Coronary artery (tissue), 2 donors: Measurements from ENCODE around the gene COL7A1.

ENCODE experiments used
- DNase-seq: peaks from one replicate; pipeline ENCODE4 v3.0.0-alpha.2; 2017; ENCODE audit warnings: low spot score
- H3K27ac ChIP-seq, 2 donors: fragments of 200-600 bp; sonication (generic); one replicate each; pipeline ENCODE4 v1.5.1; 2016 to 2019
- H3K4me3 ChIP-seq: fragments of 200-600 bp; sonication (generic); 2 replicates; pipeline ENCODE4 v1.5.1; 2016; ENCODE audit warnings: mild to moderate bottlenecking, moderate library complexity
- CTCF ChIP-seq: fragments of 200-600 bp; sonication (generic); IDR thresholded peaks from one replicate; pipeline ENCODE4 v1.5.1; 2019; ENCODE audit warnings: antibody characterized with exemption

The COL7A1 gene

GRCh38 chr3:48635222-48636021 lies 40.3 kb upstream of the COL7A1 start, which contains the start of gene SLC26A6:
Gene SLC26A6, minus strand, starts transcription at chr3:48635461. Its CDS starts 68 bp downstream, at chr3:48635393.
- peak; percentile 98 for DNase-seq
- H3K4me3 ChIP-seq, result peak within 1 kb of the TSS; percentile 100
- peak within 1 kb of the TSS; percentile 73 to 97 for H3K27ac ChIP-seq
- peak; percentile 29 for TF ChIP-seq CTCF

GRCh38 chr3:48634661-48635221 lies 39.6 kb upstream of the COL7A1 start:
- TF ChIP-seq CTCF, result no peak
- Histone ChIP-seq H3K4me3 (peak overlapping the region; percentile 100), H3K27ac (peak overlapping the region; percentile 73 to 97)
- no peak for DNase-seq

GRCh38 chr3:48633743-48634142 lies 38.6 kb upstream of the COL7A1 start:
- DNase-seq, result no peak
- peak overlapping the region in 1 of 2 donors; percentile 73 for H3K27ac ChIP-seq
- H3K4me3 ChIP-seq, result peak overlapping the region; percentile 100
- TF ChIP-seq CTCF, result no peak

DNA sequence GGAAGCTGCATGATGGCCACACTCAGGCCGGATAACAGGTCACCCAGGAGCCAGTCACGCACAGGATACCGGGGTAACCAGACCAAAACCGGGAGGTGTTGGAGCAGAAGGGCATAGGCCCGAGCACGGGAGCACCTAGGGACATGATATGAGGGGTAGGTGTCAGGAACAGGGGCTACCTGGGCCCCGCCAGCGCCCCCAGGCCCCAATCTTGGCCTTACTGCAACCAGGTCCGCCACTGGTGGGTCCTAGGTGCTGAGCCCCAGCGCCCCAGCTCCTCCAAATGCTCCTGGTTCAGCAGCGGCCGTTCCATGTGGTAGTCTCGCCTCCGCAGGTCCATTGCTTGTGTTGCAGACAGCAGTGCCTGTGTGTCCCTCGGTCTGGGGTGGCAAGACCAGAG lies 38.1 kb upstream of the COL7A1 start:
- no peak overlapping the region for H3K27ac ChIP-seq
- peak overlapping the region; percentile 100 for H3K4me3 ChIP-seq
- DNase-seq, result no peak
- TF ChIP-seq CTCF, result no peak

DNA sequence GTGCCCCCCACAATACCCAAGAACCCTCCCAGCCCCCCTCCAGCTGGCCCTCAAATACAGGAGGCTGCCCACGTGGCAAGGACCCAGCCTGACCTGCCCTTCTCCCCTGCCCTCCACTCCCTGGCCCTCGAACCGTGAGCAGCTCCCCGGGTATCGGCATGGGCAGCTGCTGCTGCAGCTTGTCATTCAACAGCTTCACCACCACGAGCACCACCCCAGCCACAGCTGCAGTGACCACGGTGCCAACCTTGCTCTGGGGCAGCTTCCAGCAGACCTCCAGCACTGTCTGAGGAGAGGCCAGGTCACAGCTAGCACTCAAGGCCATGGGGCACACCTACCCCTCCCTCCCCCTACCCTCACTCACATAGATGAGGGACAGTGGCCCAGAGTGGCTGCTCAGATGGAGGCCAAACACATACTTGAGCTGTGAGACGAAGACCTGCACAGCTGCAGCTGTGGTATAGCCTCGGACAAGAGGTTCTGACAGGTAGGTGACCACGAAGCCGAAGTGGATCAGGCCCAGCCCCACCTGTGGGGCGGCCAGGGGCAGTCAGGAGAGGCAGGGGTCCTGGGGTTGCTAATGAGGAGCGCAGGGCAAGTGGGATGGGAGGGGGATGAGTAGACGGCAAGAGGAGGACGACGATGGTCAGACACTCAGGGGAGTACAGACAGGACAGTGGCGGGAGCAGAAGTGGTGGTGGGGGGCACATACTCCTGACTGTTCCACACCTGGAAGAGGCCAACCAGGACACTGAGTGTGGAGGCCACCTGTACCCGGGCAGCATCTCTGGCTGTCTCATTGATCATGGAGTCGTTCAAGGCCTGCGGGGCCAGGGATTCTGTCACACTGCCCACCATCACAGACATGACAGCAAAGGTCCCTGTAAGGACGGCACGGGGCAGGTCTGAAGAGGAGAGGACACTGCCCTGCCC lies 36.7 kb upstream of the COL7A1 start:
- TF ChIP-seq CTCF, result no peak
- DNase-seq, result no peak
- no peak overlapping the region for H3K4me3 ChIP-seq
- H3K27ac ChIP-seq, result no peak overlapping the region

DNA sequence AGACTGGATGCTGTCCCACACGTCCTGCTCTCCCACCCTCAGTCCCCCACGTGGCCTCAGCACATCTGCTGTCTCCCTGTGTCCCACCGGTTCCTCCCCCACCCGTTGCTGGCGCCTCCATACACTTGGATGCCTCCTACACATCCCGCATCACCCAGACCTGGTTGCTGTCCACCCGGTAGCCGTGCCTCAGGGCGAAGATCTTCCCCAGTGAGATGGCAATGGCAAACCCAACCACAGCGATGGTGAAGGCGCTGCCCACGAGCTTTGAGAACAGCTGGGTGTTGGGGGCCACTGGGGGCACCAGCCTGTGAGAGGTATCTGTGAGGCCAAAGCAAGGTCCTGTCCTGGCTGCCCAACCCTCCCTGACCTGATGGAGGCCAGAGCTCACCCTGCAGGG lies 35.7 kb upstream of the COL7A1 start:
- DNase-seq, result no peak
- Histone ChIP-seq H3K4me3 (no peak overlapping the region), H3K27ac (no peak overlapping the region)
- TF ChIP-seq CTCF, result no peak
